Forelimb muscle (tissue), 1 donor: ENCODE data around the gene STRA6. TPM values are rescaled to one million over a fixed set of nuclear protein-coding genes. Genes with fewer than 3 reads are reported as not detected.

Experiments used
- DNase-seq: peaks from one replicate; pipeline ENCODE4 v3.0.0-alpha.2; 2013; ENCODE audit warnings: low read depth
- polyA plus RNA-seq: library from polyadenylated mRNA; unstranded; fragments of 120-200 nt; gene quantifications from one replicate; pipeline ENCODE4 v1.2.1, GENCODE V29; 2013; ENCODE audit not compliant: insufficient read length

STRA6 gene
- polyA plus RNA-seq, 1 donor: 0.97 TPM

GRCh38 chr15:74132681-74133651 lies 69.6 kb downstream of the STRA6 start:
- no peak for DNase-seq

- no peak for DNase-seq
These were observed 70.8 kb downstream of the STRA6 start for GRCh38 chr15:74131628-74132413.

GRCh38 chr15:74130849-74131627 lies 71.5 kb downstream of the STRA6 start:
- DNase-seq: no peak

DNA sequence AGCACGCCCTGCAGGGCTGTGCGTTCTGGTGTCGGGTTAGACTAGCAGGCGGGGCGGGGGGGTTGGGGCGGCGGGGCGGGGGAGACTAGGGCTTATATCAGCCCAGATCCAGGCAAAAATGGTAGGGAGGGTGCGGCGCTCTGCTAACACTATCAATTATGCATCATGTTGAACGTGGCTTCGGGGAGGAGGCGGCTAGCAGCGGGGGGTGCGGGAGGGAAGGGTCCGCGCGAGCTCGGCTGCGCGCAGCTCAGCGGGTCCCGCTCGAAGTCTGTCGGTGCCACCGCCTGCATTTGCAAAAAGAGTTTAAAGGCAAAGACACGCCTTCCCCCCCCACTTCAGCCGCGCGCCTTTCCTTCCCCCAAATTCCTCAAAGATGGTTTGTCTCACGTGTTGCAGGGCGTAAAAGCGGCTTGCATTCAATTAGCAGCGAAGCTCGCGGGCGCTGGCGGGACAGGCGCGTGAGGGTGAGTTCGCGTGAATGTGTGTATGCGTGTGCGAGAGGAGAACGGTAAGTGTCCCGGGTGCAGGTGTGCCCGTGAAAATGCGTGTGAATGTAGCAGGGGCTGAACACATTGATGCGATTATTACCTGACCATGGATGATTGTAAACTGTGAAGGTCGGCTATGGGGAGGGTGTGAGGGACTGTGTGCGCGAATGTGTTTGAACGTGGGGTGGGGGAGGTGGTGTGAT lies 72.3 kb downstream of the STRA6 start, which contains the start of gene ISLR2:
TSS of gene ISLR2 (plus strand) at position 432 of the 694 bp plus-strand sequence. CDS start 2,169 bp downstream, outside the sequence.
- DNase-seq: no peak

- no peak for DNase-seq
These were observed 72.9 kb downstream of the STRA6 start for GRCh38 chr15:74129586-74130154.

Other genes starting within 250 kb of the STRA6 start
- gene STOML1, start 210.5 kb downstream of the STRA6 start, polyA plus RNA-seq: 39.0 TPM
- 32.6 TPM for gene PML, start 208.1 kb downstream of the STRA6 start, polyA plus RNA-seq
- gene GOLGA6A, start 120.2 kb downstream of the STRA6 start, polyA plus RNA-seq: 0.53 TPM
- 7.3 TPM for gene ISLR2, start 72.2 kb downstream of the STRA6 start, polyA plus RNA-seq
- 142 TPM for gene ISLR, start 29.1 kb downstream of the STRA6 start, polyA plus RNA-seq
- not detected for gene CCDC33, start 33.5 kb upstream of the STRA6 start, polyA plus RNA-seq
- 1.0 TPM for gene CYP11A1, start 164.9 kb upstream of the STRA6 start, polyA plus RNA-seq
- 5.4 TPM for gene SEMA7A, start 231.2 kb upstream of the STRA6 start, polyA plus RNA-seq